Mucosa of descending colon (tissue), 3 donors: ENCODE results near the gene TBC1D22B. TPM values are rescaled to one million over a fixed set of nuclear protein-coding genes. Genes with fewer than 3 reads are reported as not detected.

ENCODE experiments used
- ATAC-seq: fragments of 200-7000 bp; cut with Tn5 transposase; one replicate; pipeline ENCODE4 v1.9.1; 2020; ENCODE audit warnings: mild to moderate bottlenecking, moderate library complexity
- DNase-seq, 3 donors: peaks; one replicate each; pipeline ENCODE4 v3.0.0-alpha.2; 2020
- H3K36me3 ChIP-seq: fragments of 200-600 bp; one replicate; pipeline ENCODE4 v1.8.0; 2021; ENCODE audit warnings: low read depth, mild to moderate bottlenecking
- H3K4me1 ChIP-seq: fragments of 200-600 bp; one replicate; pipeline ENCODE4 v1.8.0; 2021; ENCODE audit warnings: low read depth, mild to moderate bottlenecking
- H3K4me3 ChIP-seq: fragments of 200-600 bp; one replicate; pipeline ENCODE4 v1.8.0; 2021; ENCODE audit warnings: mild to moderate bottlenecking
- H3K9me3 ChIP-seq: fragments of 200-600 bp; one replicate; pipeline ENCODE4 v1.8.0; 2021; ENCODE audit warnings: mild to moderate bottlenecking
- intact Hi-C, 2 donors: fragments of 100-400 bp; cut with DNase I in 1 of 2; cut with micrococcal nuclease in 1 of 2; formaldehyde crosslinking; loops; one replicate each; pipeline versions ENCODE4 v1.11.0 to v1.11.1; 2022; cut with DNase I, micrococcal nuclease
- long read RNA-seq, 2 donors: library from polyadenylated mRNA; unstranded; transcript quantifications; one replicate each; pipeline ENCODE4 v2.0.0, GENCODE V29; 2019 to 2021
- total RNA-seq, 3 donors: library from RNA; stranded (reverse); fragmentation: NEBNext Ultra II Directional in 2 of 3; extraction: Animal tissue kit (Norgen Biotek cat#: 25700) in 2 of 3; gene quantifications; one replicate each; pipeline versions ENCODE4 v1.2.1 to v1.2.4, GENCODE V29; 2021 to 2023
- TF ChIP-seq, protein P1 (sequence below): fragments of 200-600 bp; IDR thresholded peaks from one replicate; pipeline ENCODE4 v1.8.0; 2022; ENCODE audit warnings: antibody characterized with exemption, mild to moderate bottlenecking
- donor health status: DM: no; HTN: no; CAD: no; lungs with moderate emphysema.
- donor health status: DM: no; HTN: no; CAD: no.
- donor health status: DM: no; HTN: yes; CAD: no.

The TBC1D22B gene, protein sequence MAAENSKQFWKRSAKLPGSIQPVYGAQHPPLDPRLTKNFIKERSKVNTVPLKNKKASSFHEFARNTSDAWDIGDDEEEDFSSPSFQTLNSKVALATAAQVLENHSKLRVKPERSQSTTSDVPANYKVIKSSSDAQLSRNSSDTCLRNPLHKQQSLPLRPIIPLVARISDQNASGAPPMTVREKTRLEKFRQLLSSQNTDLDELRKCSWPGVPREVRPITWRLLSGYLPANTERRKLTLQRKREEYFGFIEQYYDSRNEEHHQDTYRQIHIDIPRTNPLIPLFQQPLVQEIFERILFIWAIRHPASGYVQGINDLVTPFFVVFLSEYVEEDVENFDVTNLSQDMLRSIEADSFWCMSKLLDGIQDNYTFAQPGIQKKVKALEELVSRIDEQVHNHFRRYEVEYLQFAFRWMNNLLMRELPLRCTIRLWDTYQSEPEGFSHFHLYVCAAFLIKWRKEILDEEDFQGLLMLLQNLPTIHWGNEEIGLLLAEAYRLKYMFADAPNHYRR
- 10 to 100 TPM; 12.9 to 15.5 (median 14.8) TPM for total RNA-seq
- long read RNA-seq, donor 1, transcript TBC1D22B-201 (13 exons, 3,462 nt): major isoform, 10 of 14 reads
- long read RNA-seq, donor 1, partial matches to known transcripts: 1 of 14 reads
- long read RNA-seq, donor 1, other reads (novel, unspliced or antisense): 3 of 14 reads
- long read RNA-seq, donor 2, partial matches to known transcripts: 0 of 1 reads
- long read RNA-seq, donor 2, other reads (novel, unspliced or antisense): 1 of 1 reads

DNA sequence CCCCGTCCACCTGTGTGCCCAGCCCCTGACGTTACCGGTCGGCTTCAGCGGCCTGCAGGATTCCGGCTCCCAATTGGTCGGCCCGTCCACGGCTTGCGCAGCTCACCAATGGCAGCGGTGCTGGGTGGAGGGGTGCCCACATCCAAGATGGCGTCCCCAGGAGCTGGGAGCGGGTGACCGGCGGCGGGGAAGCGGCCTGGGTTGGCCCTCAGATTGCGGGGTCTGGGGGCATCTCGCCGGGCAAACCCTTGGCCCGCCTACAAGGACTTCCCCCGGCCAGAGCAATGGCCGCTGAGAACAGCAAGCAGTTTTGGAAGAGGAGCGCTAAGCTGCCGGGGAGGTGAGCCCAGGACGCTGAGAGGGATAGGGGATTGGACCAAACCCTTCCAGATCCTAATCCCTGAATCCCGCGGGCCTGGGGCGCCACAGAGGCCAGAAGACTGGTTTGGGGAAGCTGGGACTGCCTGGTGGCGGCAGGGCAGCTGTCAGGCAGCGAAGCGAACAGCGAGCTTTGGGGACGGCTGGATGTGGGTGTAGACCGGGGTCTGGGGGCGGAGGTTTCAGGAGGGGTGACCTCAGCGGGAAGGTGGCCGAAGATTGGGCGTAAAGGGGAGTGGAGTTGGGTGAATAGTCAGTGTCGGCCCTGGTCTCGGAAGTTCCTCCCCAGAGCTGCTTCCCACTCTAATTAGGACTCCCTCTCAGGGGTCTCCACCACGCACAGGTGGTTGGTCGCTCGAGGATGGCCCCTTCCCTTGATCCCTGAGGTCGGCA lies at the start of gene TBC1D22B, which contains the start of gene TMEM217:
Gene TBC1D22B, plus strand, starts transcription at position 139 of the 771 bp plus-strand sequence. Its CDS starts 146 bp downstream, at position 285.
Gene TMEM217, minus strand, starts transcription at position 511 of the 771 bp plus-strand sequence. CDS start 39,114 bp downstream, outside the sequence.
- intact Hi-C loops: no loop called here
- Histone ChIP-seq H3K4me3 (peak within 1 kb of the TSS; percentile 92), H3K4me1 (peaks cover 4% of the 10 kb centered on the region), H3K36me3 (peaks cover 7% of the 10 kb centered on the region), H3K9me3 (no peaks in the 10 kb centered on the region)
- peak; percentile 99 for ATAC-seq
- TF ChIP-seq, protein P1, sequence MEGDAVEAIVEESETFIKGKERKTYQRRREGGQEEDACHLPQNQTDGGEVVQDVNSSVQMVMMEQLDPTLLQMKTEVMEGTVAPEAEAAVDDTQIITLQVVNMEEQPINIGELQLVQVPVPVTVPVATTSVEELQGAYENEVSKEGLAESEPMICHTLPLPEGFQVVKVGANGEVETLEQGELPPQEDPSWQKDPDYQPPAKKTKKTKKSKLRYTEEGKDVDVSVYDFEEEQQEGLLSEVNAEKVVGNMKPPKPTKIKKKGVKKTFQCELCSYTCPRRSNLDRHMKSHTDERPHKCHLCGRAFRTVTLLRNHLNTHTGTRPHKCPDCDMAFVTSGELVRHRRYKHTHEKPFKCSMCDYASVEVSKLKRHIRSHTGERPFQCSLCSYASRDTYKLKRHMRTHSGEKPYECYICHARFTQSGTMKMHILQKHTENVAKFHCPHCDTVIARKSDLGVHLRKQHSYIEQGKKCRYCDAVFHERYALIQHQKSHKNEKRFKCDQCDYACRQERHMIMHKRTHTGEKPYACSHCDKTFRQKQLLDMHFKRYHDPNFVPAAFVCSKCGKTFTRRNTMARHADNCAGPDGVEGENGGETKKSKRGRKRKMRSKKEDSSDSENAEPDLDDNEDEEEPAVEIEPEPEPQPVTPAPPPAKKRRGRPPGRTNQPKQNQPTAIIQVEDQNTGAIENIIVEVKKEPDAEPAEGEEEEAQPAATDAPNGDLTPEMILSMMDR: no peak
- peak; percentile 98 to 99 (median 98) for DNase-seq

DNA sequence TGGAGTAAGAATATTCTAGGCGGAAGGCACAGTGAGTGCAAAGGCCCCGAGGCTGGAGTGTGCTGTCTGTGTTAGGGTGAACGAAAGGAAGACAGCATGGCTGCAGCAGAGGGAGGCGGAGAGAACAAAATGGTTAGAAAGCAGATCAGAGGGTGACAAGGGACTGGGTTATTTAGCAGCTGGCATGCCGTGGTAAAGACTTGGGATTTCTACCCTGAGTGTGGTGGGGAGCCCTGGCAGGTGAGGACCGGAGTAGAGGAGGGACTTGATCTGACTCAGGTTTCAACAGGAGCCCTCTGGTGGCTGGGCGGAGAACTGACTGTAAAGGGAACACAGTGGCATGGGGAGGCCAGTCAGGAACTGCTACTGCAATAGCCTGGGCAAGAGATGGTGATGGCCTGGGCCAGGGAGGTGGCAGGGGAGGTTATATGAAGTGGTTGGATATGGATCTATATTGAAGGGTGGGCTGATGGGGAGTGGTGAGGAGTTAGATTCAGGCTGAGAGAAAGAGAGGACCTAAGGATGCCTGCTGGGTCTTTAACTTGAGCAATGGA lies 49.6 kb upstream of the TBC1D22B start:
- Histone ChIP-seq H3K36me3 (no peaks in the 10 kb centered on the region), H3K4me3 (no peak overlapping the region), H3K9me3 (no peaks in the 10 kb centered on the region), H3K4me1 (peaks cover 17% of the 10 kb centered on the region)
- TF ChIP-seq, protein P1: peak; percentile 61
- ATAC-seq (peak; percentile 84), DNase-seq (peak; percentile 90 to 93 (median 92))
- intact Hi-C loops: loop anchor here (10.0 kb wide), 1 partner anchor 183 kb away; no protein-coding TSS in a partner anchor

DNA sequence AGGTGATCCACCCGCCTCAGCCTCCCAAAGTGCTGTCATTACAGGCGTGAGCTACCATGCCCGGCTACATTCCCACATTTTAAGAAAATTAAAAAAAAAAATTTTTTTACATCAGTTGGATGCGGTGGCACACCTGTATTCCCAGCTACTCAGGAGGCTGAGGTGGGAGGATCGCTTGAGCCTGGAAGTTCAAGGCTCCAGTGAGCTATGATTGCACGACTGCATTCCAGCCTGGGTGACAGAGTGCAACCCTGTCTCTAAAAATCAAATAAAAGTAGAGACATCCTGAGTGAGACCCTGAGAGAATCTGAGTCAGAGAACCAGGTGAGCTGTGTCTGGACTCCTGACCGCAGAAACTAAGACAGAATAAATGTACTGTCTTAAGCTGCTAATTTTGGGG lies 48.8 kb upstream of the TBC1D22B start:
- H3K36me3 ChIP-seq: no peaks in the 10 kb centered on the region
- H3K4me1 ChIP-seq: peaks cover 12% of the 10 kb centered on the region
- TF ChIP-seq, protein P1: no peak
- DNase-seq (no peak), ATAC-seq (no peak)
- H3K9me3 ChIP-seq: no peaks in the 10 kb centered on the region
- intact Hi-C loops: loop anchor here (10.0 kb wide), 1 partner anchor 184 kb away; no protein-coding TSS in a partner anchor
- no peak overlapping the region for H3K4me3 ChIP-seq

DNA sequence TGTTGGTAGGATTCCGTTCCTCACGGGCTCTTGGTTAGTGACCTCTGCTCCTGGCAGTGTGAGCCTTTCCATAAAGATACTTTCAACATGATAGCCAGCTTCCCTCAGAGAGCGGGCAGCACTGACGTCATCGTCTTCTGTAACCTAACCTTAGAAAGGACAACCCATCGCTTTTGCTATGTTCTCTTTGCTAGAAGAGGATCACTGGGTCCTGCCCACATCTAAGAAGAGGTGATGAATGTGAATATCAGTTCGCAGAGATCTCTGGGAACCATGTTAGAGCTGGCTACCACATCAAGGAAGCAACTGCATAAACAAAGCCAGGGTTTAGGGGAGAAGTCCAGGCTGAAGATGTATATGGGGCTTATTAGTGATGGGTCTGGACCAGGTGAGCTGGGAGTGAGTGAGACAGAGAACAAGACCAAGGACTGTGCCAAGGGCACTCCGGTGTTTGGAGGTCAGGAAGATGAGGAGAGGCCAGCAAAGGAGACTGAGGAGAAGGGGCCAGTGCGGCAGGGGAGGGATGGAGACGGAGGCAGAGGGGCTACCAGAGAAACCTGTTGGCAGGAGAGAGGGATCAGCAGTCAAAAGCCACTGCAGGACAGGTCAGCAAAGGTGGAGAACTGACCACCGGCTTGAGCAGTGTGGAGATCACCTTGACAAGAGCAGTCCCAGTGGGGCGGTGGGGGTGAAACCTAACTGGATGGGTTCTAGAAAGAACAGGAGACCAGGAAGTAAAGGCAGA lies 47.9 kb upstream of the TBC1D22B start:
- H3K4me1 ChIP-seq: peaks cover 6% of the 10 kb centered on the region
- H3K4me3 ChIP-seq: no peak overlapping the region
- ATAC-seq (no peak), DNase-seq (no peak)
- TF ChIP-seq, protein P1: no peak
- no peaks in the 10 kb centered on the region for H3K9me3 ChIP-seq
- intact Hi-C loops: loop anchor here (10.0 kb wide), 1 partner anchor 185 kb away; no protein-coding TSS in a partner anchor
- H3K36me3 ChIP-seq: no peaks in the 10 kb centered on the region
